ENCODE measurements around the gene MCTP1. TPM values are rescaled to one million over a fixed set of nuclear protein-coding genes. Genes with fewer than 3 reads are reported as not detected.

MCTP1 gene
- total RNA-seq, 2 donors from 2014 or later = 5.1 to 10.0 TPM

DNA sequence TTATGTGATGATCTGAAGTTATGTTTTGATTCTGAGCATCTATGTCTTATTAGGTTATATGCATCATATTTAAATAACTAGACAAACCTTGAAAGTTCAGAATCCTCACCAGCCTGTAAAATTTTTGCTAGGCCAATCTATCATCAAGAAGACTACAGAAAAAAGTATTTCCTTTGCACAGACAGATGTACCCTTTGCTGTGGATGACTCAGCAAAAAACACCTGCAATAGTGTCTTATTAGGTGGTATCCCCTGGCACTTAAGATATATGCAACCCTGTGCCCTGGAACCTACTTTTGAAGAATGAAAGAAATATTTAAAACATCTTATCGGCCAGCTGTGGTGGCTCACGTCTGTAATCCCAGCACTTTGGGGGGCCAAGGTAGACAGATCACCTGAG lies 535.9 kb downstream of the MCTP1 start:
- TF ChIP-seq, protein P1, sequence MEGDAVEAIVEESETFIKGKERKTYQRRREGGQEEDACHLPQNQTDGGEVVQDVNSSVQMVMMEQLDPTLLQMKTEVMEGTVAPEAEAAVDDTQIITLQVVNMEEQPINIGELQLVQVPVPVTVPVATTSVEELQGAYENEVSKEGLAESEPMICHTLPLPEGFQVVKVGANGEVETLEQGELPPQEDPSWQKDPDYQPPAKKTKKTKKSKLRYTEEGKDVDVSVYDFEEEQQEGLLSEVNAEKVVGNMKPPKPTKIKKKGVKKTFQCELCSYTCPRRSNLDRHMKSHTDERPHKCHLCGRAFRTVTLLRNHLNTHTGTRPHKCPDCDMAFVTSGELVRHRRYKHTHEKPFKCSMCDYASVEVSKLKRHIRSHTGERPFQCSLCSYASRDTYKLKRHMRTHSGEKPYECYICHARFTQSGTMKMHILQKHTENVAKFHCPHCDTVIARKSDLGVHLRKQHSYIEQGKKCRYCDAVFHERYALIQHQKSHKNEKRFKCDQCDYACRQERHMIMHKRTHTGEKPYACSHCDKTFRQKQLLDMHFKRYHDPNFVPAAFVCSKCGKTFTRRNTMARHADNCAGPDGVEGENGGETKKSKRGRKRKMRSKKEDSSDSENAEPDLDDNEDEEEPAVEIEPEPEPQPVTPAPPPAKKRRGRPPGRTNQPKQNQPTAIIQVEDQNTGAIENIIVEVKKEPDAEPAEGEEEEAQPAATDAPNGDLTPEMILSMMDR (IDR thresholded peaks at IDR 0.05) = no peak
- Histone ChIP-seq H3K4me1 (no peaks in the 10 kb centered on the region), H3K4me3 (no peak overlapping the region), H3K27me3 (no peaks in the 10 kb centered on the region), H3K27ac (no peak overlapping the region), H3K9me3 (no peaks in the 10 kb centered on the region), H3K36me3 (no peaks in the 10 kb centered on the region)
- DNase-seq (ENCODE audit: low spot score) = no peak

DNA sequence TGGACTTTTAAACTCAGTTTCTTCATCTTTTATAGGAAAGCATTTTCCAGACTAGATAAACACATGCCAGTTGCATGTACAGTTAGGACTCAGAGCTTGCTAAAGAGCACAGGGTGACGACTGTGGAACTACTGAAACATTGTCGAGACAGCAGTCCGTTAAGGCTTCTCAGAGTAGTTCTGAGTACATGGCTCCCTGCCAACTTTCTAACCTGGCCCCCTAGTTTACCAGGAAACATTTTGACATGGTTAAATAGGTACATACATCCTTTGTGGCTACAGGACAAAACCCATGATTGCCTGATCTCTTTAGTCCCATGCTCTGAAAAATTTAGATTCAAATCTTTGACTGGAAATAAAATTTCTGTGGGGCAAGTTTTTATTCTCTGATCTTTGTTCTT lies 536.7 kb downstream of the MCTP1 start:
- Histone ChIP-seq H3K9me3 (no peaks in the 10 kb centered on the region), H3K36me3 (no peaks in the 10 kb centered on the region), H3K27ac (no peak overlapping the region), H3K27me3 (no peaks in the 10 kb centered on the region), H3K4me3 (no peak overlapping the region), H3K4me1 (no peaks in the 10 kb centered on the region)
- TF ChIP-seq, protein P1 (IDR thresholded peaks at IDR 0.05) = no peak
- no peak for DNase-seq (ENCODE audit: low spot score)

DNA sequence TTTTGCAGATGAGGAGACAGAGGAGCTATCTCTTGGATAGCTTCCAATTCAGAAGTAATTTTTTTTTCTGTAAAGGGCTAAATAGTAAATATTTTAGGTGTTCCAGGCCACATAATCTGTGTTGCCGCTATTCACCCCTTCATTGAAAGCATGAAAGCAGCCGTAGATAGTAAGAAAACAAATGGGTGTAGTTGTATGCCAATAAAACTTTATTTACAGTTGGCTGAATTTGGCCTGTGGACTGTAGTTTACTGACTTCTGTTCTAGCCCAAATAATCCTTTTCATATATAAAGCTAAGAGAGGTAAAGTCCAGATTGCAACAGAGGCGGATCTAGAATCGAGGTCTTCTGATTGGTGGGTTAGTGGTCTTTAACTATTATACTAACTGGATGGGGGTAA lies 537.5 kb downstream of the MCTP1 start:
- H3K9me3 ChIP-seq = no peaks in the 10 kb centered on the region
- H3K4me3 ChIP-seq = no peak overlapping the region
- no peaks in the 10 kb centered on the region for H3K36me3 ChIP-seq
- no peak for DNase-seq (ENCODE audit: low spot score)
- no peaks in the 10 kb centered on the region for H3K27me3 ChIP-seq
- H3K27ac ChIP-seq = no peak overlapping the region
- TF ChIP-seq, protein P1 (IDR thresholded peaks at IDR 0.05) = no peak
- H3K4me1 ChIP-seq = no peaks in the 10 kb centered on the region

DNA sequence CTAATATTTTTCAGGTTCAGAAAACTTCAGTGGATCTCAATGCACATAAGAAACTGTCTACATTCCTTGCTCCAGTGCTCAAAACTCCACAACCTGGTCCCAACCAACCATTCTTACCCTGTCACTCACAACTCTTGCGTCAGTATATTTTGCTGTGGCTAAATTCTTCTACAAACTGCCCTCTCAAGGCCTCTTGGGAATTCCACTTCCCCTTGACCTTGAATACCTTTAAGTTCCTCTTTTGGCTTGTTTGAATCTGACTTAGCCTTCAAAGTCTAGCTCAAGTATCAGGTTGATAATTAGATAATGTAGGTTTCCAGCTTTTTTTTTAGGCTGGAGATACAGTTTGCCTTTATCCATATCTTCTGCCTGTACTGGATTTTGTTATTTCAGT lies 538.2 kb downstream of the MCTP1 start:
- DNase-seq (ENCODE audit: low spot score) = no peak
- no peaks in the 10 kb centered on the region for H3K36me3 ChIP-seq
- TF ChIP-seq, protein P1 (IDR thresholded peaks at IDR 0.05) = no peak
- no peaks in the 10 kb centered on the region for H3K27me3 ChIP-seq
- H3K4me3 ChIP-seq = no peak overlapping the region
- no peak overlapping the region for H3K27ac ChIP-seq
- no peaks in the 10 kb centered on the region for H3K4me1 ChIP-seq
- H3K9me3 ChIP-seq = no peaks in the 10 kb centered on the region

DNA sequence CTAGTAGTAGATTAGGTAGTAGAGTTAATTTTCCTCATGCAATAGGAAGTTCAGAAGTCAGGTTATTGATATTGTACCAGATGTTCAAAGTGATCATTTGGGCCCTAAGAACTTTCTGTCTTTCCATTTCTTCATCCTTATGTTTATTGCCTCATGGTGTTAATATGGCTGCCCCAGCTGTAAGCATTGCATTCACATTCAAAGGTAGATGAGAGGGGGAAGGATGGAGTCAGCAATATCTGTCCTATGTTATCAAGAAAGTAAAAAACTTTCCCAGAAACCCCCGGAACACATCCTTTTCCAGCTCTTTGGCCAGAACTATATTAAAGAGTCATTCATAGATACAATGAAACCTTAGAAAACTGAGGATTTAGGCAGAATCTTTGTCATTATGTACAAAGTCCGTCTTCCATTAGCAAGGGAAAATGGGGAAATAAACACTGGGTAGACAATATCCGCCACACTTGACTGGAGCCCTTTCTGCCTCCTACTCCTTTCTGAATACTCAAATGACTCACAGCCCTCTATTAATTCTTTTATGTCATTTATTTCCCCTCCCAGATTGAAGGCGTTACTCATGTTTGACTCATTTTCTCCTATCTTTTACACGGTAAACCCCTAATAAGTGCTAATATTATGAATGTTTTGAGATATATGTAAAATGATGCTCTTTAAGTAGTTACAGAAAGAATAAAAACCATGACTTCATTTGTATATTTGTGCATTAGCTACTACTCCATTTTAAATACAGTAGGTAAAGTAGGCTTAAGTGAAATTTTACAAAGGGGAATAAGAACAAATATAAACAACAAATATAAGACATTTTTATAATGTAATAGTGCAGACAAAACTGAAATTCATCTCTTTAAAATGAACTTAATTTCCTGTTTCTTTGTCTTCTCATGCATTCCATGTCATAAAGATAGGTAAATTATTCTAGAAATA lies 538.8 kb downstream of the MCTP1 start:
- Histone ChIP-seq H3K36me3 (no peaks in the 10 kb centered on the region), H3K4me1 (no peaks in the 10 kb centered on the region), H3K27ac (no peak overlapping the region), H3K4me3 (no peak overlapping the region), H3K9me3 (no peaks in the 10 kb centered on the region), H3K27me3 (no peaks in the 10 kb centered on the region)
- TF ChIP-seq, protein P1 (IDR thresholded peaks at IDR 0.05) = no peak
- DNase-seq (ENCODE audit: low spot score) = no peak

Data from right atrium auricular region (tissue), 2 donors.